Measurements from ENCODE around the gene PURB. TPM values are rescaled to one million over a fixed set of nuclear protein-coding genes. Genes with fewer than 3 reads are reported as not detected.

Gene PURB
- polyA plus RNA-seq, 3 donors, result 3.0 to 13.0 (median 3.0) TPM

DNA sequence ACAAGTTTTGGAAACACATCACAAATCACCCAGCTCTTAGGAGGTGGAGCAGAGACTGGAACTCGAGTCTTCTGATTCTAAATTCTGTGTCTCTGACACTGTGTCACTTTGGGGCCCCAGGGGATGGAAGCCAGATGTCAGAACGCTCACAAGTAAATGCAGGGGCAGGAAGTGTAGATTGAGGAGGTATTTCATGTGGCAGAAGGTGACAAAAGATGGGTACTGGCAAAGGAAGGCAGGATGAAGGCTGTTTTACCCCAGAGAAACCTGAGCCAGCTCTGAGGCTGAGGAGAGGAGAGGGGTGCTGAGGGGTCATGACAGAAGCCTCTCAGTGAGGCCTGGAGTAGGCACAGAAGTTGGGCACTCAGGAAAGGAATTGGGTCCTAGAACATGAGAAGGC is 6.0 kb upstream of the PURB start:
- H3K4me3 ChIP-seq (replicated peaks in 1 of 3; ENCODE audit: low read depth in 2 of 3, low read length in 3 of 3), result no peak overlapping the region
- H3K9ac ChIP-seq (ENCODE audit: insufficient read depth, low read length, poor library complexity, severe bottlenecking), result no peak overlapping the region
- no peaks in the 10 kb centered on the region for H3K36me3 Mint-ChIP-seq
- no peaks in the 10 kb centered on the region for H3K36me3 ChIP-seq (replicated peaks in 1 of 2; ENCODE audit: control insufficient read depth in 1 of 2, insufficient read depth in 2 of 2, low read length in 2 of 2)
- no peaks in the 10 kb centered on the region for H3K27me3 ChIP-seq (ENCODE audit: control insufficient read depth in 2 of 2, insufficient read depth in 2 of 2, low read length in 2 of 2)
- no peak overlapping the region for H2AFZ ChIP-seq (ENCODE audit: insufficient read depth, low read depth, low read length, poor library complexity, severe bottlenecking)
- H4K20me1 ChIP-seq (ENCODE audit: insufficient read depth, low read length), result no peaks in the 10 kb centered on the region
- peaks cover 0 to 2% (median 0%) of the 10 kb centered on the region in 3 donors for H3K27me3 Mint-ChIP-seq (ENCODE audit: low read depth in 3 of 3)
- 92% methylated on average over 2 of the region's 2 CpGs for WGBS (ENCODE audit: insufficient coverage)
- H3K4me1 ChIP-seq (ENCODE audit: control insufficient read depth in 1 of 2, insufficient read depth in 2 of 2, low read length in 2 of 2), result peaks cover 14 to 18% of the 10 kb centered on the region in 2 donors
- peaks cover 23% of the 10 kb centered on the region for H3K4me1 Mint-ChIP-seq
- TF ChIP-seq, protein P1, sequence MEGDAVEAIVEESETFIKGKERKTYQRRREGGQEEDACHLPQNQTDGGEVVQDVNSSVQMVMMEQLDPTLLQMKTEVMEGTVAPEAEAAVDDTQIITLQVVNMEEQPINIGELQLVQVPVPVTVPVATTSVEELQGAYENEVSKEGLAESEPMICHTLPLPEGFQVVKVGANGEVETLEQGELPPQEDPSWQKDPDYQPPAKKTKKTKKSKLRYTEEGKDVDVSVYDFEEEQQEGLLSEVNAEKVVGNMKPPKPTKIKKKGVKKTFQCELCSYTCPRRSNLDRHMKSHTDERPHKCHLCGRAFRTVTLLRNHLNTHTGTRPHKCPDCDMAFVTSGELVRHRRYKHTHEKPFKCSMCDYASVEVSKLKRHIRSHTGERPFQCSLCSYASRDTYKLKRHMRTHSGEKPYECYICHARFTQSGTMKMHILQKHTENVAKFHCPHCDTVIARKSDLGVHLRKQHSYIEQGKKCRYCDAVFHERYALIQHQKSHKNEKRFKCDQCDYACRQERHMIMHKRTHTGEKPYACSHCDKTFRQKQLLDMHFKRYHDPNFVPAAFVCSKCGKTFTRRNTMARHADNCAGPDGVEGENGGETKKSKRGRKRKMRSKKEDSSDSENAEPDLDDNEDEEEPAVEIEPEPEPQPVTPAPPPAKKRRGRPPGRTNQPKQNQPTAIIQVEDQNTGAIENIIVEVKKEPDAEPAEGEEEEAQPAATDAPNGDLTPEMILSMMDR (IDR thresholded peaks at IDR 0.05), result no peak
- DNase-seq, result no peak
- peak overlapping the region in 1 of 2 donors; percentile 14 for H3K27ac ChIP-seq (ENCODE audit: low read depth in 1 of 2, low read length in 2 of 2)
- H3K79me2 ChIP-seq (ENCODE audit: insufficient read depth, low read length), result no peaks in the 10 kb centered on the region
- H3K9me3 ChIP-seq (replicated peaks in 1 of 2; ENCODE audit: control insufficient read depth in 1 of 2, insufficient read depth in 1 of 2, low read length in 2 of 2), result no peaks in the 10 kb centered on the region
- H3K4me2 ChIP-seq (replicated peaks; ENCODE audit: extremely low read depth, low read length, poor library complexity, severe bottlenecking), result no peak overlapping the region
- no peak overlapping the region for H3K4me3 Mint-ChIP-seq
- intact Hi-C loops (cut with micrococcal nuclease), result loop anchor here in 1 of 2 donors (5.0 kb wide), 1 partner anchor 34 kb away; no protein-coding TSS in a partner anchor
- H3K27ac Mint-ChIP-seq, result peak overlapping the region in 4 of 7 donors; percentile 12 to 51 (median 28)
- no peaks in the 10 kb centered on the region for H3K9me3 Mint-ChIP-seq

DNA sequence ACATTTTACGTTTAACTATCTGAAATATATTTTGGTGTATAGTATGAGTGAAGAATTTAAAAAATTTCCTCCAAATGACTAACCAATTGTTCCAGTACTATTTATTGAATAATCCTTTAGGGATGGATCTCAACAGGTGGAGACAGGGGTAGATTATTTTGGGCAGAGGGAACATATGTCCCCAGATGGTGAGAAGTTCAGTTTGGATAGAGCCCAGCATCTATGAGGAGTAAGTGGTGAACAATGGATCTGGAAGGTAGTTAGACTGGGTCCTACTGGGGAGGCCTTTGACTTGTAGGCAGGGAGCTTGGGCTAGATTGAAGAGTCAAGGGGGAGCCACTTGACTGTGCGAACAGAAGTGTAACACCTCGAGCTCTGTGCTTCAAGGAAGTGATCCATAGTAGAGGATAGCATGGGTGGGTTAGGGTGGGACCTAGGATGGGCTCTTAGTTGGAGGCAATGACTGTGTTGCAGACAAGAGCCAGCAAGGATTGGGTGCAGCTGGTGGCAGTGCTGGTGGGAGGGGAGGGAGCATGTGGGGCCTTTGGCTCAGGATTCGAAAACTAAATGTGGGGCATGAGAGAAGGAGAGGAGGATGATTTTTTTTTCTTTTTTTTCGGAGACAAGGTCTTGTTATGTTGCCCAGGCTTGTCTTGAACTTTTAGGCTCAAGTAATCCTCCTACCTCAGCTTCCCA is 3.9 kb upstream of the PURB start:
- 100% methylated on average over 2 of the region's 5 CpGs for WGBS (ENCODE audit: insufficient coverage)
- intact Hi-C loops (cut with micrococcal nuclease), result loop anchor here (5.0 to 10.0 kb wide), 4 partner anchors 42 to 304 kb away; partner anchors contain the start of genes H2AZ2 (in 1 of the 2), TBRG4 (in 1 of the 2) and TMED4 (in 1 of the 2)
- TF ChIP-seq, protein P1 (IDR thresholded peaks at IDR 0.05), result no peak
- H3K27ac ChIP-seq (ENCODE audit: low read depth in 1 of 2, low read length in 2 of 2), result no peak overlapping the region
- peaks cover 31% of the 10 kb centered on the region for H3K4me1 Mint-ChIP-seq
- peaks cover 7% of the 10 kb centered on the region for H3K79me2 ChIP-seq (ENCODE audit: insufficient read depth, low read length)
- no peaks in the 10 kb centered on the region for H4K20me1 ChIP-seq (ENCODE audit: insufficient read depth, low read length)
- H3K9me3 ChIP-seq (replicated peaks in 1 of 2; ENCODE audit: control insufficient read depth in 1 of 2, insufficient read depth in 1 of 2, low read length in 2 of 2), result no peaks in the 10 kb centered on the region
- no peaks in the 10 kb centered on the region for H3K27me3 ChIP-seq (ENCODE audit: control insufficient read depth in 2 of 2, insufficient read depth in 2 of 2, low read length in 2 of 2)
- peaks cover 23 to 30% of the 10 kb centered on the region in 2 donors for H3K4me1 ChIP-seq (ENCODE audit: control insufficient read depth in 1 of 2, insufficient read depth in 2 of 2, low read length in 2 of 2)
- no peak overlapping the region for H2AFZ ChIP-seq (ENCODE audit: insufficient read depth, low read depth, low read length, poor library complexity, severe bottlenecking)
- no peak overlapping the region for H3K4me3 Mint-ChIP-seq
- no peaks in the 10 kb centered on the region for H3K36me3 ChIP-seq (replicated peaks in 1 of 2; ENCODE audit: control insufficient read depth in 1 of 2, insufficient read depth in 2 of 2, low read length in 2 of 2)
- peak overlapping the region in 3 of 7 donors; percentile 27 to 75 (median 35) for H3K27ac Mint-ChIP-seq
- no peak overlapping the region for H3K4me2 ChIP-seq (replicated peaks; ENCODE audit: extremely low read depth, low read length, poor library complexity, severe bottlenecking)
- H3K27me3 Mint-ChIP-seq (ENCODE audit: low read depth in 3 of 3), result peaks cover 0 to 5% (median 0%) of the 10 kb centered on the region in 3 donors
- no peak overlapping the region for H3K9ac ChIP-seq (ENCODE audit: insufficient read depth, low read length, poor library complexity, severe bottlenecking)
- peaks cover 3 to 5% of the 10 kb centered on the region in 2 donors for H3K36me3 Mint-ChIP-seq
- no peak overlapping the region for H3K4me3 ChIP-seq (replicated peaks in 1 of 3; ENCODE audit: low read depth in 2 of 3, low read length in 3 of 3)
- peaks cover 0 to under 1% (median 0%) of the 10 kb centered on the region in 7 donors for H3K9me3 Mint-ChIP-seq
- DNase-seq, result no peak

All from CD14-positive monocyte (primary cell).